ENCODE results near the gene SLC38A1. TPM values are rescaled to one million over a fixed set of nuclear protein-coding genes. Genes with fewer than 3 reads are reported as not detected.

SLC38A1 gene
- total and polyA plus RNA-seq, 4 donors, result 13.7 to 60.3 (median 26.4) TPM

DNA sequence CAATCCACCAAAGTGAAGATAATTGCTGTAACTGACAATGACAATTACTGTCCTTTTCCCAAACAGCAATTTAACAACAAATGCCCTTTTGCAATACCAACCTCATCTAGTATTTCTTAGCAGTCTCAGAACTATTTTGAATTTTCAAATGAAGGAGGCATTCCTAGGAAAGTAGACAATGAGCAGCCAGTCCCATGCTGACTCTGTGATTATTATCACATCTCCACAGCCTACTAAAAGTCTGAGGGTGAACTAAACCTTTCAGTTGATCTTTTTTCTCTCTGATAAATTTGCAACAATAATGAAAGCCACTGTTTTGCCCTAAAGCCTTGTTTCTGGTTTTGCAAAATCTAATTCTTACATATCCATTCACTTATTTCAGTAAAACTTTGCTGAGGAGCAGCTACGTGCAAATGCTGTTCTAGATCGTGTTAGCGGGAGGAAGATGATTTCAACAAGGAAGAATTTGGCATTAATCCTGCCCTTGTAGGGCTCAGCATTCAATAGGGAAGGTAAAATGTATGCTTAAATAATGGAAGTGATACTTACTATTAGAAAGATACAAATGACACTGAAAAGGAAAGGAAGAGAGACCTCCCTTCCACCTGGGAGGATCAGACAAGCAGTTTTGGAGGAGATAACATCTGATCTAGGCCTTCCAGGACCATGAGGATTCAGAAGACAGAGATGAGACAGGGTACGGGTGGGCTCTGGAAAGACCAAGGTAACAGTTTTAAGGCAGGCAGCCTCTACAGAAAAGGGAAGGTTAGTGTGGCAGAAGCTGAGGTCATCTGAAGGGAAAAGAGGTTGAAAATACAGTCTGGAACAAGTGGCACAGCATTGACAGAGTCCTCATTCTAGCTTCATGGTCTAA lies 47.4 kb downstream of the SLC38A1 start:
- WGBS, 2 donors, result 52 to 72% methylated on average over 4 of the region's 4 CpGs
- H3K9ac ChIP-seq (ENCODE audit: insufficient read depth in 1 of 2, low read length in 2 of 2), result no peak overlapping the region
- no peak overlapping the region for H3K4me3 ChIP-seq
- H3K36me3 ChIP-seq (ENCODE audit: control insufficient read depth in 4 of 4, insufficient read depth in 4 of 4, low read length in 4 of 4), result no peaks in the 10 kb centered on the region
- ATAC-seq (ENCODE audit: insufficient read depth, low FRiP score), result no peak
- H3K27ac ChIP-seq (ENCODE audit: low read depth in 1 of 2, low read length in 1 of 2), result peak overlapping the region in 1 of 2 donors; percentile 28
- H3K4me1 ChIP-seq (ENCODE audit: control insufficient read depth in 5 of 5, insufficient read depth in 5 of 5, low read length in 5 of 5), result peaks cover 0 to 21% (median 2%) of the 10 kb centered on the region in 5 donors
- no peaks in the 10 kb centered on the region for H3K27me3 ChIP-seq (ENCODE audit: control insufficient read depth in 3 of 3, insufficient read depth in 3 of 3, low read length in 2 of 3)
- TF ChIP-seq, protein P1, sequence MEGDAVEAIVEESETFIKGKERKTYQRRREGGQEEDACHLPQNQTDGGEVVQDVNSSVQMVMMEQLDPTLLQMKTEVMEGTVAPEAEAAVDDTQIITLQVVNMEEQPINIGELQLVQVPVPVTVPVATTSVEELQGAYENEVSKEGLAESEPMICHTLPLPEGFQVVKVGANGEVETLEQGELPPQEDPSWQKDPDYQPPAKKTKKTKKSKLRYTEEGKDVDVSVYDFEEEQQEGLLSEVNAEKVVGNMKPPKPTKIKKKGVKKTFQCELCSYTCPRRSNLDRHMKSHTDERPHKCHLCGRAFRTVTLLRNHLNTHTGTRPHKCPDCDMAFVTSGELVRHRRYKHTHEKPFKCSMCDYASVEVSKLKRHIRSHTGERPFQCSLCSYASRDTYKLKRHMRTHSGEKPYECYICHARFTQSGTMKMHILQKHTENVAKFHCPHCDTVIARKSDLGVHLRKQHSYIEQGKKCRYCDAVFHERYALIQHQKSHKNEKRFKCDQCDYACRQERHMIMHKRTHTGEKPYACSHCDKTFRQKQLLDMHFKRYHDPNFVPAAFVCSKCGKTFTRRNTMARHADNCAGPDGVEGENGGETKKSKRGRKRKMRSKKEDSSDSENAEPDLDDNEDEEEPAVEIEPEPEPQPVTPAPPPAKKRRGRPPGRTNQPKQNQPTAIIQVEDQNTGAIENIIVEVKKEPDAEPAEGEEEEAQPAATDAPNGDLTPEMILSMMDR (IDR thresholded peaks at IDR 0.05; ENCODE audit: control extremely low read depth, extremely low read depth), result no peak
- no peaks in the 10 kb centered on the region for H3K9me3 ChIP-seq (ENCODE audit: control insufficient read depth in 4 of 4, insufficient read depth in 3 of 4, low read length in 3 of 4)
- no peak for DNase-seq

DNA sequence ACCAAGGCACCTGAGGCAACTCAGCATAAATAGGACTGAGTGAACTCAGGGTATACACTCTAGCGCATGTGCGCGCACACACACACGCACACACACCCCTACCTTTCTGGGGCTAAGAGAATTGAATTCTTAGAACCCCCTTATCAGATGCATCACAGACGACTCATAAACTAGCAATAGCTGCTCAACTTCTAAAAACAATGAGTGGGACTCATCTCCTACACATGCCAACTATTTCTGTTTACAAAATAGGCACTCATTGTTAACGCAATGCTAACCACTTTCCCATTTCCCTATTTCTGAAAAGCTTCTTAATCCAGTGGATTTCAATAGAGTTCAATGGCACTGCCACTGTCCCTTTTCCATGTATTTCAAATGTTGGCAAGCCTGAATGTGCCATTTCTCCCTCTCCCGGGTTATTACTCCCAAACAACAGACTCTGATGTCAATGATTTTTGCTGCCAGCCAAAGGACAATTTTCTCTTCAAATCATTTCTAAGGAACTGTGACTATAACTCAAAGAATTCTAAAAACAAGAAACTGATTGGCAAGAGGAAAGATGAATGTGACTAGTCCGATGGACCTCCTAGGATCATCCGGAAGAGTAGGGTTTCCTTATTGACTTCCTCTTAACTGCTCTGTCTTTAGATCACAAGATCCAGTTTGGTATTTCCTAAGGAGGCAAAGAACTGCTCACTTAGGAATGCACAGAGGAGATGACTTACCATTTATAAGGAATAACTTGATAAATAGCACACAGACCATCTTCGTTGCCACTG lies 48.8 kb downstream of the SLC38A1 start:
- peak overlapping the region in 1 of 2 donors; percentile 55 for H3K27ac ChIP-seq (ENCODE audit: low read depth in 1 of 2, low read length in 1 of 2)
- no peak for ATAC-seq (ENCODE audit: insufficient read depth, low FRiP score)
- whole genome bisulfite sequencing, 2 donors, result 46 to 63% methylated on average over 10 of the region's 10 CpGs

DNA sequence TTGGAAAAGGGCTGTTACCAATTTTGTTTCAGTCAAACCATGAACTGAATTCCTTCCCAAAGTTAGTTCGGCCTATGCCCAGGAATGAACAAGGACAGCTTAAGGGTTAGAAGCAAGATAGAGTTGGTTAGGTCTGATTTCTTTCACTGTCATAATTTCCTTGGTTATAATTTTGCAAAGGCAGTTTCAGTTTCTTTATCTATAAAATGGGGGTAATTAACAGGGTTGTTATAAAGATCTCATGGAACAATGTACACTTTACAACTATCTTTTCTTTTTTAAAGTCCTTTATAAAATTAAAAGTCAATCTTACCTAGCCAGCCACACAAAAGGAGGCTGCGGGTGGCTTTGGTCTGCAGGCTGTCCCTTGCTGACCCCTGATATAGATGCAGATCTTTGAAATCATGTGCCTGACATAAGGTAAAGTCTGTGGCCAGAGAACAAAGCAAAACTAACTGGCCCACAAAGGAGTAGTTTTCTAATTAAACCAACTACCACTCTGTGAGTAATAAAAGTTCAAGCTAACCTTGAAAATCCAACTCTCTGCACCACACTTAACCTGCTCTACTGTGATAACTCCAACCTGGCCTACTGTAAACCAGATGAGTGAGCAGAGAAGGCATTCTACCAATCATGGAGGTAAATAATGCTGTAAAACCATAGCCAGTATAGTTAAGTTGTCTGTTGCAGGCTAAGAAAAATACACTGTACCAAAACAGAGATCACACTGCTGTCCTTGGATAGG lies 49.5 kb downstream of the SLC38A1 start:
- peaks cover 0 to 24% (median 2%) of the 10 kb centered on the region in 5 donors for H3K4me1 ChIP-seq (ENCODE audit: control insufficient read depth in 5 of 5, insufficient read depth in 5 of 5, low read length in 5 of 5)
- no peak overlapping the region for H3K4me3 ChIP-seq
- no peaks in the 10 kb centered on the region for H3K27me3 ChIP-seq (ENCODE audit: control insufficient read depth in 3 of 3, insufficient read depth in 3 of 3, low read length in 2 of 3)
- H3K9me3 ChIP-seq (ENCODE audit: control insufficient read depth in 4 of 4, insufficient read depth in 3 of 4, low read length in 3 of 4), result no peaks in the 10 kb centered on the region
- no peak overlapping the region for H3K9ac ChIP-seq (ENCODE audit: insufficient read depth in 1 of 2, low read length in 2 of 2)
- no peak for DNase-seq
- 87 to 98% methylated on average over 2 of the region's 2 CpGs for WGBS, 2 donors
- ATAC-seq (ENCODE audit: insufficient read depth, low FRiP score), result no peak
- no peaks in the 10 kb centered on the region for H3K36me3 ChIP-seq (ENCODE audit: control insufficient read depth in 4 of 4, insufficient read depth in 4 of 4, low read length in 4 of 4)
- TF ChIP-seq, protein P1 (IDR thresholded peaks at IDR 0.05; ENCODE audit: control extremely low read depth, extremely low read depth), result no peak
- H3K27ac ChIP-seq (ENCODE audit: low read depth in 1 of 2, low read length in 1 of 2), result peak overlapping the region in 1 of 2 donors; percentile 41

More for the DNA sequence above, 48.8 kb downstream of the SLC38A1 start:
- H3K4me1 ChIP-seq (ENCODE audit: control insufficient read depth in 5 of 5, insufficient read depth in 5 of 5, low read length in 5 of 5), result peaks cover 0 to 24% (median 2%) of the 10 kb centered on the region in 5 donors
- no peaks in the 10 kb centered on the region for H3K36me3 ChIP-seq (ENCODE audit: control insufficient read depth in 4 of 4, insufficient read depth in 4 of 4, low read length in 4 of 4)
- H3K9ac ChIP-seq (ENCODE audit: insufficient read depth in 1 of 2, low read length in 2 of 2), result no peak overlapping the region
- TF ChIP-seq, protein P1 (IDR thresholded peaks at IDR 0.05; ENCODE audit: control extremely low read depth, extremely low read depth), result no peak
- H3K9me3 ChIP-seq (ENCODE audit: control insufficient read depth in 4 of 4, insufficient read depth in 3 of 4, low read length in 3 of 4), result no peaks in the 10 kb centered on the region
- no peak for DNase-seq
- H3K4me3 ChIP-seq, result no peak overlapping the region
- no peaks in the 10 kb centered on the region for H3K27me3 ChIP-seq (ENCODE audit: control insufficient read depth in 3 of 3, insufficient read depth in 3 of 3, low read length in 2 of 3)
